GM18505 (cell line): Measurements from ENCODE around the gene RAB40C.

Source experiments
- ATAC-seq: cut with Tn5 transposase; IDR thresholded peaks from one replicate; pipeline ENCODE4 v1.9.1; 2021; ENCODE audit not compliant: unreplicated experiment
- POLR2A ChIP-seq: IDR thresholded peaks from 4 replicates; pipeline ENCODE4 v1.6.1; 2011; ENCODE audit warnings: borderline replicate concordance; ENCODE audit not compliant: insufficient read depth, insufficient read length; ENCODE audit errors: extremely low read depth

The RAB40C gene

GRCh38 chr16:575354-576196, 14.3 kb upstream of the RAB40C start:
- ATAC-seq: no peak
- no peak for TF ChIP-seq POLR2A

- no peak for TF ChIP-seq POLR2A
- ATAC-seq: no peak
These were observed 13.6 kb upstream of the RAB40C start for GRCh38 chr16:576197-576822.

- ATAC-seq: no peak
- no peak for TF ChIP-seq POLR2A
These were observed 13.1 kb upstream of the RAB40C start for GRCh38 chr16:576823-577201.

- ATAC-seq: no peak
- TF ChIP-seq POLR2A: no peak
These were observed 12.1 kb upstream of the RAB40C start for GRCh38 chr16:577796-578195.

GRCh38 chr16:578232-578869, 11.5 kb upstream of the RAB40C start:
- no peak for ATAC-seq
- no peak for TF ChIP-seq POLR2A

GRCh38 chr16:578870-579405, 10.9 kb upstream of the RAB40C start:
- TF ChIP-seq POLR2A: no peak
- ATAC-seq: no peak

GRCh38 chr16:580141-580945, 9.5 kb upstream of the RAB40C start:
- TF ChIP-seq POLR2A: no peak
- ATAC-seq: no peak

- TF ChIP-seq POLR2A: no peak
- no peak for ATAC-seq
These were observed 8.8 kb upstream of the RAB40C start for GRCh38 chr16:580946-581498.

GRCh38 chr16:582218-582613, 7.7 kb upstream of the RAB40C start:
- TF ChIP-seq POLR2A: no peak
- ATAC-seq: no peak

- ATAC-seq: no peak
- TF ChIP-seq POLR2A: no peak
These were observed 7.1 kb upstream of the RAB40C start for GRCh38 chr16:582614-583331.

GRCh38 chr16:583470-583814, 6.4 kb upstream of the RAB40C start:
- no peak for ATAC-seq
- TF ChIP-seq POLR2A: no peak
